Fibroblast of peridontal ligament (primary cell): ENCODE measurements around the gene LIPC.

Source experiments
- DNase-seq: peaks from one replicate; pipeline ENCODE4 v3.0.0-alpha.2; 2010; ENCODE audit errors: extremely low read depth

Gene LIPC

DNA sequence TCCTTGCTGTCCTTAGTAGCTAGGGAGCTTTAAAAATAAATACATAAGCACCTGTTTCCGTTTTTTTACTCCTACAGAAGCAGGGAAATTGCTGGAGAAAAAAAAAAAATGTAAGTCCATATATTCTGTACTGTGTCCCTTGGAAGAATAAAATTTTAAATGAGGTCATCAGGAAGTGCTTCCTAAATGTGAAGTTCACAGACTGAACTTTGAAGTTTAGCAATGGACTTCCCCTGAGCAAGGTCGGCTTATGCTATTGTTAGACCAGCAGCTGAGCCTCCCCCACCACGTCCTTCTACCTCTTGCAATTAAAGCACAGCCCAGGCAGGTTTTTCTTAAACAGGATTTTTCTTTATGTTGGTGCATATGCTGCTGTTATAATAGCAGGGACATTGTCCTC is 26.3 kb downstream of the LIPC start:
- no peak for DNase-seq

DNA sequence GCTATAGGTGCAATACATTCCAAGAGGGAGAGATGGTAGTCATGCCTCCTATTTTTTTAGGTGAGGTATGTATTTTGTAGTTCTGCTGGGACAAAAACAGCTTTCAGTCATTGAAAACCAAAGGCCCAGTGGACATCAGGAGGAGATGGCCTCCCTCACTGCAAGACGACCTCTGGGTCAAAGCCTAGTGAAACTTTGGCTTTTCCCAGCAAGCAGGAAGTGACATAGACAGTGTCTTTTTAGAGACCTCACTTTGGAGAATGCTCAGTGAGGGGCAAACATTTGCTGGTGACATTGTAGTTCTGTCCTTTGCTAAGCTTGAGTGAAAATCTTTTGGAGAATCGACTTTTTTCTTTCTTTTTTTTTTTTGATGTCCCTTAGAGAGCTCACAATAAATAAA is 27.3 kb downstream of the LIPC start:
- DNase-seq, result no peak

DNA sequence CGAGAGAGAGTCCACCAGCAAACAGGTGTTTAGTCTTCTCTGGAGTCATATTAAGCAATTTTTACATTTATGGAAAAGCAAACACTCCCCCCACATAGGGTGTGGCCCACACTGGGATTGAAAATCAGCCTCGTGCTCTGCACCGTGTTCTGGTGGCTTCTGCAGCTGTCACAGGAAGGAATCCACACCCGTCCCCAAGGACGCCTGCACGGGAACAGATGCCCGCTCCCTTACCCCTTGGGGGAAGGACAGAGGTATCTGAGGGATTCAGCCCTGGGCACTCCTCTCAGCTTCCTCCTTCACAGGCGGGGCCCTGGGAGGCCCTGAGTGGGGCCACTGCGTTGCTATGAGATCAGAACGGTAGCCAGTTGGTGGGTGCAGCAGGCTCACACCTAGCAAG is 27.8 kb downstream of the LIPC start:
- no peak for DNase-seq

GRCh38 chr15:58460116-58460790 is 28.5 kb downstream of the LIPC start:
- DNase-seq, result no peak

DNA sequence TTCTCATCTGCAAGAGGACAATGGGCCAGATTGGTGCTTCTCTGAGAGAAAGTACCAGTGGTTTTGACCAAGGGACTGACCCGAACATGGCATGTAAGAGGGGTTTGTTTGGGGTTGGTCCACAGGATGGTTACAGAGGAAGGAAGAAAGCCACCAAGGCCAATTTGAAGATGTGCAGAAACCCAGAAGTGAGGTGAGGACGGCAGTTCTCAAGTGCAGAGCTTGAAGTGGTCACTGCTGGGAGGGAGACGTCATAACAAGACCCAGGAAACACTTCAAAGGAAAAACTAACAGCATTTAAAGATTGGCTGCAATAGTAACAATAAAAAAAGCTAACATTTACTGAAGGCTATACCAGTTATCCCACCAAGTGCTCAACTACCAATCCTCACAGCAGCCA is 29.1 kb downstream of the LIPC start:
- no peak for DNase-seq

- no peak for DNase-seq
These were observed 30.8 kb downstream of the LIPC start for GRCh38 chr15:58462547-58462946.

DNA sequence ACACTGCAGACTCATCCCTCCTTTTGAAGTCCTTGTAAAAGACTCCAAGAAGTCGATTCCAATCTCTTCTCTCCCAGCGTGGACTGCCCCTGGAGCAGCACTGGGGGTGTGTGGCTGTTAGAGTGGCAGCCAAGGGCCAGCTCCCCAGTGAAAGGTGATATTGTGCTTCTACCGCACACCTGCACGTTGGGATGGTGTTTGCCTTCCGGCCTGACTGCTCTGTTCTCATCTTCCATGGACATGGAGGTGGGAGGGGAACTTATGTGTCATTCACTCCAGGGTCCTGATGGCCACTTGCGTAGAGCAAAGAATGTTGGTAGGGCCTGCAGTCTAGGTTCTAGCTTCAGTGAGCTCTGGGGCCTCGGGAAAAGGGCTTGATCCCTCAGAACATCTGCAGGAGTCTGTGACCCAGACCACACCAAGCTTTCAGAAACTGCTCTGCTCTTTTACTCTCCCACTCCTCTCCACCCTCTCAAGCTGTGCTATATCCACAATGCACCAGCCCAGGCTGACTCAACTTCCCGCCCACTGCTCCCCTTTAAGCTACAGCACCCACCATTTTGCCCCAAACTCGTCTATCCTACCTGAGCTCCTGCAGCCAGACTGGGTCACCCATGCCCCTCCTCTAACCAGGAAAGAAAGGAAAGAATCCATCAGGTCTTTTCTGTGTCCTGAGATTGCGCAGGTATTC is 31.3 kb downstream of the LIPC start:
- DNase-seq, result no peak

DNA sequence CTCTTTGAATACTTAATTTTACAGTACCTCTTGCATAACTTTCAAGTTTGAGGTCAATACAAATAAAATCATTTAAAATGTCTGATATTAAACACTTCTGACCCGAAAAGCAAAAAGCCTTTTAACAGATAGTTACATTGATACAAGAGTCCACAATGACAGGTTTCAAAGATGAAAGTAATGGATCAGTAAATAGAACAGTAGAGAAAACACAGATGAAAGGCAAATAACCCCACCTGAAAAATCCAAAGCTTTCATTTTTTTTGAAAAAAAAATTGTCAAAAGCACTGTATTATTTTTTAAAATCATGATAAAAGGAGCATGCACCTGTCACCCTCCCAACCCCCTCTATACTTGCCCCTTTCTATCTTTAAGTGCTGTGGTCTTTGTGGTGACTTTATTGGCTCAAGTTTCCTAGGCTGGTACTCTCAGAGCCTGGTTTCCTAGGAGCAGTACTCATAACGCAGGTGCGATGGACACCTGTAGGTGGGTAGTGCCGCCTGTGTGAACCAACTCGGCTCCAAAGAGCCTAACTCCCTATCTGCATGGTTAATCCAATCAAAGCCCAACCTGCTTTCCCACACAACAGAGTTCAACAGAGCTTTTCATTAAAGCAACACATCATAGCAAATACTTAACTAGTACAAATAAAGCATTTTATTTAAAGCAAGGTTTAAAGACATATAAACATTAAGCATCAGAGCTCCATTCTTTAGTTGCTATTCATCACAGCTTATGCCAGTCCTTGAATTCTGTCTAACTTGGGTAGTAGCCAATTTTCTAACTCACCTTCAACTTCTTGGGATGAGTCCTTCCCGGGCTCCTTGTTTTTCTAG is 32.2 kb downstream of the LIPC start:
- no peak for DNase-seq

DNA sequence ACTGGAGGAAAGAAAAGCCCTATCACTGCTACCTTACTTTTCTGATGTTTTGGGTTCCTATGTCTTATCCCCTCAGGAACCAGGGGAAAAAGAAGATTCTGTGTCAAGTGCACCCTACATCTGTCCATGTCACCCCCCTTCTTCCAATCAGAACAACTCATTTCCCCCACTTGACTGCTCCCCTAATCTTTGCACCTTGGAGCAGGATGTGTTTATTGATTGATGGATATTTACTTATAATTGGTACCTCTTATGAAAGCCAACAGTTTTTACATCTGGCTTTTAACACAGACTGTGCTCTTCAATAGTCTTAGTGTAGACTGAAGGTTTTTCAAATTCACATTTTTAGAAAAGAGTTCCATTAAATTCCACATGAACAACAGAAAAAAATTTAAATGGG is 33.3 kb downstream of the LIPC start:
- no peak for DNase-seq

- DNase-seq, result peak; percentile 47
These were observed 34.2 kb downstream of the LIPC start for GRCh38 chr15:58465866-58466517.

DNA sequence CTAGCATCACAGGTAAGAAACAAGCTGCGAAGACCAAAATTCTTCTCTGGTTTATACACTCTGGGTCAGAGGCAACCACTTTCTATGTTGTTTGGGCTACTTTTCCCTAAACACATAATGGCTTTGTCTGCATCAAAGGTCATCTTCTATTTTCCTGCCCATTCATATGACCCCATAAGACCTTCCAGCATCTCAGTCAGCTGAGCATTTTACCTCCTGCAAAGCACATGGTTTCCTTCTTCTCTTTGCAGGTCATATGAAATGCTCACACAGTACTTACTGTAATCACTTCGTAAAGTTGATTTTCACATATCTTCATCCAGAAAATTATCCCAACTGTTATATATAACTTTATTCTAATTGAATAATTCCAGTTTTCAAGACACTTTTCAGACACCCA is 34.8 kb downstream of the LIPC start:
- no peak for DNase-seq

GRCh38 chr15:58467121-58467721 is 35.4 kb downstream of the LIPC start:
- no peak for DNase-seq

DNA sequence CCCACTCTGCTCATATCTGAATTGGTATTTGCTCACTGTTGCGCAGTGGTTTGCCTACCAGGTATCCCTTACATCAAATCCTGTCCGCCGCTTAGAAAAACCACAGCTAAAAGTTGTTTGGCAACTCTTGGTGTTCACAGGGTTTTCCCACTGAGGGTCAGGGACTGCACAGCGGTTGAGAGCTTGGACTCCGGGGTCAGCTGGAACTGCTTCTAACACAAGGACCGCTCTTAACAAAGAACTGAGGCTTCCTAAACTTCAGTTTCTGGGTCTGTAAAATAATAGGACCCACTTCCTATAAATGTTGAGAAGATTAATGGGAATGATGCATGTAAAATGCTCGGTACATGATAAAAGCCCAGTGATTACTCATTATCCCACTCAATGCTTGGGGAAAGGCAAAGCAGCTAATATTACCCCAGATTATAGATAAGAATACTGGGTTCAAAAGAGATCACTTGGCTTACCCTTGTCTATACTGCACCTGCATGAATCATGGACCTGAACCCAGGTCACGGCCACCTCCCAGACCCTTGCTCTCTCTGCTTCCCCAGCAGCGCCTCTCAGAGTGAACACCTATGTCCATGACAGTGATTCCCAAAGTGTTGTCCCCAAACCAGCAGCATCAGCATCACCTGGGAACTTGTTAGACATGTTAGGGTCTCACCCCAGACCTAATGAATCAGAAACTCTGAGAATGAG is 36.1 kb downstream of the LIPC start:
- DNase-seq, result no peak

GRCh38 chr15:58469432-58470353 is 37.9 kb downstream of the LIPC start:
- peak; percentile 96 for DNase-seq

DNA sequence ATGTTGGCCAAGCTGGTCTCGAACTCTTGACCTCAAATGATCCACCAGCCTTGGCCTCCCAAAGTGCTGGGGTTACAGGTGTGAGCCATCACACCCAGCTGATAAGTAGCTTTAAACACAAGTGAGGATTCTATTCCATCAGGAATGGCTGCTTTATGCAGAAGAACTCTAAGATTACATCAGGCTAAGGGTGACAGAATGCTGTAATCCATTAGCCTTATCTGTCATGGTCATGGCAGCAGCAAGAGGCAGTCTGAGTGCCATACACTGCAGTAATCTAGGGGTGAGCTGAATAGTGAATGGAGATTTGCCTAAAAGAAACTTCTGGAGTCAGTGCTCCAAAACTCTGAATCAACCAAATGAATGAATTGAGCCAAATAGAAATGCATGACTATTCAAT is 39.6 kb downstream of the LIPC start:
- no peak for DNase-seq

- no peak for DNase-seq
These were observed 40.4 kb downstream of the LIPC start for GRCh38 chr15:58472221-58472620.

DNA sequence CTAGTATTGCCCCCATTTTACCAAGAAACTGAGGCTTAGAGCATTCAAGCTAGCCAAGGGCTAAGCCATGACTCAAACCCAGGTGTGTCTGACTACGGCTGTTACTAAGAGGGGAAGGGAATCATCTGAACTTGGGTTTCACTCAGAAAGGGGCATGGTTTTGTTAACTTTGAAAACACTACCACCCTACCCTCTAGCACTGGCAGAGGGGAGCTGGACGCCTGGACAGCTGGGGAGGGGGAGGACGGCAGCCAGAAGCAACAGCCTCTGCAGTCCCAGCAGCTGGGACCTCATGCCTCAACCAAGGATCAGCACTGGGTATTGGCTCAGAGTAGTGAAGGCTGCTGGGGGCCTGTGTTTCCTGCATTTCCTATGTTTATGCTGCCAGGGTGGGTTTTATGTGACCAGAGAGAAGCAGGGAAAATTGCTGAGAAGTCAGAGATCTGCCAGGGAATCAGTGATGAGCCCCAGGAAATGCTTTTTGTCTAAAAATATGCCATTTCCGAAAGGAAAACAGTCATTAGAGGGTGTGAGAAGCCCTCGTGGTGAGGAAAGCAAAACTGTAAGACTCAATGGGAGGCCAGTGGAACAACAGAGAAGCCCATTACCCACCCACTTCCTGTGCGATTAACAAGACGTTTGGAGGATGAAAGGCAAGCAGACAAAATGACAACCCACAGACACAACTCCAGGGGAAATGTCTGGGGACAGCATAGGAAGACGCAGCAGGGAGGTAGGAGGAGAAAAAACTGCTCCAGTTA is 41.2 kb downstream of the LIPC start:
- DNase-seq, result no peak

DNA sequence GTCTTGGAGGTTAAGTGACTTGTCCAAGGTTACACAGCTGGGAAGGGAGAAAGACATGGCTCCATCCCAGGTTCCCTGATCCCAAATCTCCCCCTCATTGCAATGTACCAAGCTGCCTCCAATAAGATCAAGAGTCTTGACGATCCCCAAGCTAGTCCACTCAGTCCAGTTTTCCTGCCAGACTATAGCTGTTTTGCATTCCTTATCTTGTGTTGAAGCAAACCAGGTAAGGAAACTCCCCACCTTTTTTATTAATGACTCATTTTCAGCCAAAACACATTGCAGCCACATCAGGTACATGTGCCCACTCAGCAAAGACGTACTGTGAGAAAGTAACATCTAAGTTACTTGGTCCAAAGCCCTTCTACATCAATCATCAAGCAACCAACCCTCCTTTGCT is 41.9 kb downstream of the LIPC start:
- DNase-seq, result peak; percentile 38

- DNase-seq, result no peak
These were observed 43.0 kb downstream of the LIPC start for GRCh38 chr15:58474741-58475323.
